ENCODE measurements around the gene SEPTIN5. TPM values are rescaled to one million over a fixed set of nuclear protein-coding genes. Genes with fewer than 3 reads are reported as not detected.

The SEPTIN5 gene
- total RNA-seq, 4 donors from 2014 or later: 102 to 193 (median 125) TPM

DNA sequence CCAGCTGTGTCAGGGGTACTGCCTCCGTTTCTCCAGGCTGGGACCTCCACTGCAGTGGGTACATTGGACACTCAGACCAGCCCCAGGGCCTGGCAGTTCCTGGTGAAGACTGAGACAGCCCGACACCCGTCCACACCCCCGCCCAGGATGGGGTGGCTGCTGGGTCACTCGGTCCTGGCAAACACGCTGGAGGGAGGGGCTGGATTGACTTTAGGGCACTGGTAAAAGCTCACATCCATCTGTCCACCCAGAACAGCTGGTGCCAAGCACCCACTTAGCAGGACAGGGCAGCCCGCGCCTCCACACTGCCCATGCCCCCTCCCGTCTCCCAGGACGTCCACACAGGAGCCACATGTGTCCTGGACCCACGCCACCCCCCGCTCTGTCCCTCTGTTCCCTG, 35.6 kb downstream of the SEPTIN5 start:
- WGBS, 2 donors: 75 to 77% methylated on average over 12 of the region's 12 CpGs
- intact Hi-C loops (cut with DNase I; ENCODE audit: low total_unique reads): no loop called here
- TF ChIP-seq, protein P1, sequence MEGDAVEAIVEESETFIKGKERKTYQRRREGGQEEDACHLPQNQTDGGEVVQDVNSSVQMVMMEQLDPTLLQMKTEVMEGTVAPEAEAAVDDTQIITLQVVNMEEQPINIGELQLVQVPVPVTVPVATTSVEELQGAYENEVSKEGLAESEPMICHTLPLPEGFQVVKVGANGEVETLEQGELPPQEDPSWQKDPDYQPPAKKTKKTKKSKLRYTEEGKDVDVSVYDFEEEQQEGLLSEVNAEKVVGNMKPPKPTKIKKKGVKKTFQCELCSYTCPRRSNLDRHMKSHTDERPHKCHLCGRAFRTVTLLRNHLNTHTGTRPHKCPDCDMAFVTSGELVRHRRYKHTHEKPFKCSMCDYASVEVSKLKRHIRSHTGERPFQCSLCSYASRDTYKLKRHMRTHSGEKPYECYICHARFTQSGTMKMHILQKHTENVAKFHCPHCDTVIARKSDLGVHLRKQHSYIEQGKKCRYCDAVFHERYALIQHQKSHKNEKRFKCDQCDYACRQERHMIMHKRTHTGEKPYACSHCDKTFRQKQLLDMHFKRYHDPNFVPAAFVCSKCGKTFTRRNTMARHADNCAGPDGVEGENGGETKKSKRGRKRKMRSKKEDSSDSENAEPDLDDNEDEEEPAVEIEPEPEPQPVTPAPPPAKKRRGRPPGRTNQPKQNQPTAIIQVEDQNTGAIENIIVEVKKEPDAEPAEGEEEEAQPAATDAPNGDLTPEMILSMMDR (IDR thresholded peaks at IDR 0.05): no peak
- no peak for TF ChIP-seq POLR2A (IDR thresholded peaks at IDR 0.05)
- no peak for DNase-seq (ENCODE audit: low spot score in 2 of 2)
- H3K4me3 ChIP-seq (ENCODE audit: low read depth, poor library complexity, severe bottlenecking): no peak overlapping the region

DNA sequence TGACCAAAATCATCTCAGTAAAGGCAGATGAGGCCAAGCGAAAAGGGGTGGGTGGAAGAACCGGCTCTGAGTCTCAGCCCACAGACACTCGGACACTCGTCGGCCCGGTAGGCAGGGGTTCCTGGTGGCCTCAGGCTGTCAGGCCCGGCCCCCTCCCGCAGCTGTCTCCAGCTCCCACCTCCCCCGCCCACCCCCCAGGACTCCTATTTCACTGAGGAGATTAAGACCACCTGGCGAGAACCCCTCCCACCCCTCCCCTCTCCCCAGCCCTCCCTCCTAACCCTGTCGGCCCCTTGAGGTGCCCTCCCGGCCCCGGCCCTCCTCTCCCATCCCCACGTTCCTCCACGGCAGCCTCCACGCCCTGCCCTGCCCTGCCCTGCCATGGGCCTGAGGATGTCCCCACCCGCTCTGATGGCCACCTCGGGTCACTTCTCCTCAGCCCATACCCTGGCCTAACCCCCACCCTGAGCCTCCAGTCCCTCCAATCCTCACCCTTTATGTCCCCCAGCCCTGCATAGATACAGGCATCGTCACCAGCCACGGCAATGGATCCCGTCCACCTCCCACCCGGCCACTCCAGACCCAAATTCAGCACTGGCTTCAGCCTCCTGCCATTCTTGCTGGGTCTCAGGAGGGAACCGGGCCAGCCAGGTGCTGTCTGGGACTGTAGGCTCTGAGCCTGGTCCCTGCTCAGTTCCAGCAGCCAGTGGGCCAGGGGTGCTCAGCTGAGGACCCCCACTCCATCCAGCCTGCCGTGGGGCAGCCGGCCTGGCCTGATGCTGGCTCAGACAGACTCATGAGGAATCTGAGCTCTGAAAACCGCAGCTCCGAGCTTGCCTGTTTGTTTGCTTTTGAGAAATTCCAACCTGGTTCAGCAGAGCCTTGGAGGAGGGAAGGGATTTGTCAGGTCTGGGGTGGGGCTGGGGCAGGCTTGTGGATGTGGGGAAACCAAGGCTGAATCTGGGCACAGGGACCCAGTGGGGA, 36.5 kb downstream of the SEPTIN5 start:
- no peak for DNase-seq (ENCODE audit: low spot score in 2 of 2)
- TF ChIP-seq, protein P1 (IDR thresholded peaks at IDR 0.05): no peak
- no peak for TF ChIP-seq POLR2A (IDR thresholded peaks at IDR 0.05)
- no peak overlapping the region for H3K4me3 ChIP-seq (ENCODE audit: low read depth, poor library complexity, severe bottlenecking)
- intact Hi-C loops (cut with DNase I; ENCODE audit: low total_unique reads): no loop called here
- 73 to 81% methylated on average over 24 to 25 of the region's 27 CpGs for WGBS, 2 donors

DNA sequence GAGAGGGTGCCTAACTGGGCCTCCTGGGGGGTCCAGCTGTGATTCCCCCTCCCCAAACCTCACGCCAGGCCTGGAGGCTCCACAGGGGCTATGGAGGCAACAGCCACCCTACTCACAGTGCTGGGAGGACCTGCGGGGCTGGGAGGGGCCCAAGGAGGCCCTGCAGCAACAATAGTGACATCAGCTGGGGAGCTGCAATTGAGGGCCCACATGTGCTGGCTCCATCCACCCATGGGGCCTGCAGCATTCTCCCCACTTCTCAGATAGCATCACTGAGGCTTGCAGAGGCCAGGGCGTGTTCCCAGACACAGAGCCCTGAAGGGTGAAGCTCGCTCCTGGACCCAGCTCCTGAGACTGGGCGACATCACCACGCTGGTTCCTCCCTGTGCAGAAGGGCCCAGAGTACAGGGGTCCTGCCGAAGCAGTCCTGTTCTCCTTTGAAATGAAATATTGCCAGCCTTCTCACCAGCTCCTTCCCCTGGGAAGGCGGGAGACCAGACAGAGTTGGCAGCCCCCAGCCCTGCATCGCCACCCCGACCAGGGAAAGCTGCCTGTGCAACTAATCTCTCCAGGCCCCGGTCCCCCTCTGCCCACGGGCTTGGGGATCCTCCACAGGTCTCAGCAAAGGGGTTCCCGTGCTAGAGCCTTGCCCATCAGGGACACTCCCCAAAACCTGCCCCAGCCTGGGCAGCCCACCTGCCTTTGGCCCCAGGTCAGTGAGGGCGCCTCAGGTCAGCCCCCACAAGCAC, 37.4 kb downstream of the SEPTIN5 start:
- 93 to 94% methylated on average over 12 to 14 of the region's 14 CpGs for WGBS, 2 donors
- DNase-seq (ENCODE audit: low spot score in 2 of 2): no peak
- no peak overlapping the region for H3K4me3 ChIP-seq (ENCODE audit: low read depth, poor library complexity, severe bottlenecking)
- no peak for TF ChIP-seq POLR2A (IDR thresholded peaks at IDR 0.05)
- TF ChIP-seq, protein P1 (IDR thresholded peaks at IDR 0.05): no peak
- intact Hi-C loops (cut with DNase I; ENCODE audit: low total_unique reads): no loop called here

GRCh38 chr22:19753090-19753842, 39.0 kb downstream of the SEPTIN5 start:
- intact Hi-C loops (cut with DNase I; ENCODE audit: low total_unique reads): no loop called here
- 87 to 93% methylated on average over 10 of the region's 10 CpGs for whole genome bisulfite sequencing, 2 donors
- no peak for DNase-seq (ENCODE audit: low spot score in 2 of 2)
- TF ChIP-seq, protein P1 (IDR thresholded peaks at IDR 0.05): no peak
- no peak for TF ChIP-seq POLR2A (IDR thresholded peaks at IDR 0.05)
- no peak overlapping the region for H3K4me3 ChIP-seq (ENCODE audit: low read depth, poor library complexity, severe bottlenecking)

- no peak overlapping the region for H3K4me3 ChIP-seq (ENCODE audit: low read depth, poor library complexity, severe bottlenecking)
- no peak for DNase-seq (ENCODE audit: low spot score in 2 of 2)
- intact Hi-C loops (cut with DNase I; ENCODE audit: low total_unique reads): no loop called here
- WGBS, 2 donors: 79 to 80% methylated on average over 13 to 14 of the region's 14 CpGs
- TF ChIP-seq, protein P1 (IDR thresholded peaks at IDR 0.05): no peak
- TF ChIP-seq POLR2A (IDR thresholded peaks at IDR 0.05): no peak
These were observed 39.8 kb downstream of the SEPTIN5 start for GRCh38 chr22:19753996-19754700.
